ENCODE results near the gene ZNF207.
"Not testable (repeated sequence)": the region's sequence is repeated elsewhere in the genome, so short reads cannot be mapped to it uniquely, and the experiment has no call there.

The ZNF207 gene

DNA sequence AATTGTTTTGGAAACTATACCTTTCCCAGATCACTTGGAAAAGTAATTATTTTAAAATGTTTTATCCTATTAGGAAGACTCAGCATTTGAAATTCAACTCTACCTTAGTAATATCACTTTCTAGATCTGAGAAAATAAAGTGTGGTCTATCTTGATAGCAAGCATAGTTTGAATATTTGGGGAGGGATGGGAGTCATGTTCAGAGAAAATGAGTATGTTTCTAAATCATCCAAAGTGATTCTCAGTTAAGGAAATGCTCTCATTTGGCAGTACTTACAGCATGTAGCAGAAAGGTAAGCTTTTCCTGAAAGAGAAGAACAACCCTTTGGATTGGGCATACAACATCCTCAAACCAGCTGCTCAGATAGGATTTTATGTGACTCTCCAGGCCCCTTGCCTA, 14.9 kb upstream of the ZNF207 start:
- DNase-seq (ENCODE audit: low read depth, low spot score): no peak

GRCh38 chr17:32335687-32336086, 14.3 kb upstream of the ZNF207 start:
- no peak for DNase-seq (ENCODE audit: low read depth, low spot score)

- DNase-seq (ENCODE audit: low read depth, low spot score): no peak
Measured at GRCh38 chr17:32341141-32341856, 8.7 kb upstream of the ZNF207 start.

GRCh38 chr17:32341857-32342602, 7.9 kb upstream of the ZNF207 start, which contains the start of gene C17orf75:
TSS of gene C17orf75 (minus strand) at chr17:32342173. CDS start at chr17:32342139, 34 bp downstream.
- DNase-seq (ENCODE audit: low read depth, low spot score): peak; percentile 22

DNA sequence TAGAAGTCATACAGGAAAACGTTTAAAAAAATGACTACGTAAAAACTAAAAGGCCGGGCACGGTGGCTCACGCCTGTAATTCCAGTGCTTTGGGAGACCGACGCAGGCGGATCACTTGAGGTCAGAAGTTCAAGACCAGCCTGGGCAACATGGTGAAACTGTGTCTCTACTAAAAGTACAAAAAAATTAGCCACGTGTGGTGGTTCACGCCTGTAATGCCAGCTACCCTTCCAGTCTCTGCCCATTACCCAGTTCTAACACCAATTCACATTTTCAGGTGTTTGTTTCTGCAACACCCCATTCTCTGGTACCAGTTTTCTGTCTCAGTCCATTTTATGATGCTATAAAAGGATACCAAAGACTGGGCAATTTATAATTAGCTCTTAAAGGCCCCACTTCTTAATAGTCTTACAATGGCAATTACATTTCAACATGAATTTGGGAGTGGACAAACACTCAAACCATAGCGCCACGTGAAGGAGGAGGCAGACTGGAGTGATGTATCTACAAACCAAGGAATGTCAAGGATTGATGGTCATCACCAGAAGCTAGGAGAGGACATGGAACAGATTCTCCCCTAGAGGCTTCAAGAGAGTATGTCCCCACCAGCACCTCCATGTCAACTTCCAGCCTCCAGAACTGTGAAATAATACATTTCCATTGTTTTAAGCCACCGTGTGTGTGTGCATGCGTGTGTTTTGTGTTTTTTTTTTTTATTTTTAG, 7.2 kb upstream of the ZNF207 start:
- DNase-seq (ENCODE audit: low read depth, low spot score): no peak

- no peak for DNase-seq (ENCODE audit: low read depth, low spot score)
Measured at GRCh38 chr17:32345951-32346600, 3.9 kb upstream of the ZNF207 start.

DNA sequence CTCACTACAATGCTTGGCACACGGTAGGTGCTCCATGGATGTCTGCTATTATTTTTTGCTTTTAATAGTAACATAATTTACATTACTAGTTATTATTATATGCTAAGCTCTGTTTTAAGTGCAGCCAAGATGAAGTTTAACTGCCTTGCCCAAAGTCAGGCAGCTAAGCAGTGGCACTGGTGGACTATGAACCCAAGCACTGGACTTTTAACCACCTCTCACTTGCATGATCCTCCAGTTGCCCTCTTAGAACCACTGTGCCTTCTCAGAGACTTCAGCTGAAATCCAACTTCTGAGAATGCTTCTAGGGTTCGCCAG, 1.5 kb upstream of the ZNF207 start:
- DNase-seq (ENCODE audit: low read depth, low spot score): no peak

GRCh38 chr17:32349503-32349853, 479 bp upstream of the ZNF207 start:
- DNase-seq (ENCODE audit: low read depth, low spot score): peak; percentile 8

GRCh38 chr17:32350666-32351418, 885 bp downstream of the ZNF207 start:
- no peak for DNase-seq (ENCODE audit: low read depth, low spot score)

DNA sequence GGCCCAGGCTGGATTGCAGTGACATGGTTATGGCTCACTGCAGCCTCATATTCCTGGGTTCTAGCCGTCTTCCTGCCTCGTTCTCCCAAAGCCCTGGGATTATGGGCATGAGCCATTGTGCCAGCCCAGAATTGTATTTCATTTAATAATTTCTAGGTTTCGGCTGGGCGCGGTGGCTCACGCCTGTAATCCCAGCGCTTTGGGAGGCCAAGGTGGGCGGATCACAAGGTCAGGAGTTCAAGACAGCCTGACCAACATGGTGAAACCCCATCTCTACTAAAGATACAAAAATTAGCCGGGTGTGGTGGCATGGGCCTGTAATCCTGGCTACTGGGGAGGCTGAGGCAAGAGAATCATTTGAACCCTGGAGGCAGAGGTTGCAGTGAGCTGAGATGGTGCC, 2.8 kb downstream of the ZNF207 start:
- not testable (repeated sequence) for DNase-seq (ENCODE audit: low read depth, low spot score)

DNA sequence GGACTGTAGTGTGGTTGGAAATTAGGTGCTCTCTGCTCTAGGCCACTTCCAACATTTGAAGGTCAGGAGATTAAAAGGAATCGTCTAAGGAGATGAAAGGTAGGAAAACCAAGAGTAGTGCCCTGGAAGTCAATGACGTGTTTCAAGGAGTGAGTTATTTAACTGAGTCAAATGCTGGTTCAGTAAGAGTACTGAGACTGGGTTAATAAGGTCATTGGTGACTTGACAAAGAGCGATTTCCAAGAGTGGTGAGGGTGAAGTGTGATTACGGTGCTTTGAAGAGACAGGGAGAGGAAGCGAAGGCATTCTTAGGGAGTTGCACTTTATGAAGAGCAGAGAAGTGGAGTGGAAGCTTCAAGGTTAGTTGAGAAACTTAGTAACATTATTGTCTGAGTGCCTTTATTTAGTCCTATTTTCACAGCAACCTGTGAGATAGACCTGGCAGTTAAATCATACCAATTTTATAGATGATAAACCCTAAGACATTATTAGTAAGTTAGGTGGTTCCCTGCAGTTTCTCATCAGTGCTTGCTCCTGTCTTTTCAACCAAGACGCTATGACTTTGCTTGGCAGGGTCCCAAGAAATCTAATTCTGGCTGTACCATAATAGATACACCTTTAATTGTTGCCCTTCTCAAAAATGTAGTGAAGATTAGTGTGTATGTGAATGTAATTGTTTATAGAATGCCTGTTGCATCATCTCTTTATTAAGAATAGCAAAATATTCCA, 5.9 kb downstream of the ZNF207 start:
- DNase-seq (ENCODE audit: low read depth, low spot score): no peak

DNA sequence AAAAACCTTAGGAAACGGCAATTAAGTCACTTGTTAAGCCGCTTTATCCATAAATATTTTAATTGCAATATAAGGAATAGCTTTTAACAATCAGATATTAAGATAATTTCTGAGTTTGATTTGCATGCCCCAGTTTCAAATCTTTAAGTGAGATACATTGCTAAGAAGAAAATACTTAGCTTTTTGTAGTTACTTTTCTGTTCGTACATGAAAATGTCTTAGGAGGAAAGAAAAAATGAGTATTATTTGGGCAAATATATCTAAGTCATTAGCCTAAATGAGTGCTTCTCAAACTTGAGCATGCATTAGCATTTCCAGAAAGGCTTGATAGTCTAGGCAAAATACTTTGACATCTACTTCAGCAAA, 6.4 kb downstream of the ZNF207 start:
- no peak for DNase-seq (ENCODE audit: low read depth, low spot score)

GRCh38 chr17:32356750-32357149, 6.8 kb downstream of the ZNF207 start:
- no peak for DNase-seq (ENCODE audit: low read depth, low spot score)

GRCh38 chr17:32357615-32358014, 7.7 kb downstream of the ZNF207 start:
- no peak for DNase-seq (ENCODE audit: low read depth, low spot score)

GRCh38 chr17:32361270-32361669, 11.3 kb downstream of the ZNF207 start:
- no peak for DNase-seq (ENCODE audit: low read depth, low spot score)

GRCh38 chr17:32370426-32370825, 20.5 kb downstream of the ZNF207 start:
- no peak for DNase-seq (ENCODE audit: low read depth, low spot score)

- no peak for DNase-seq (ENCODE audit: low read depth, low spot score)
Measured at GRCh38 chr17:32382526-32383223, 32.7 kb downstream of the ZNF207 start.

GRCh38 chr17:32383926-32384434, 34.0 kb downstream of the ZNF207 start:
- DNase-seq (ENCODE audit: low read depth, low spot score): no peak

DNA sequence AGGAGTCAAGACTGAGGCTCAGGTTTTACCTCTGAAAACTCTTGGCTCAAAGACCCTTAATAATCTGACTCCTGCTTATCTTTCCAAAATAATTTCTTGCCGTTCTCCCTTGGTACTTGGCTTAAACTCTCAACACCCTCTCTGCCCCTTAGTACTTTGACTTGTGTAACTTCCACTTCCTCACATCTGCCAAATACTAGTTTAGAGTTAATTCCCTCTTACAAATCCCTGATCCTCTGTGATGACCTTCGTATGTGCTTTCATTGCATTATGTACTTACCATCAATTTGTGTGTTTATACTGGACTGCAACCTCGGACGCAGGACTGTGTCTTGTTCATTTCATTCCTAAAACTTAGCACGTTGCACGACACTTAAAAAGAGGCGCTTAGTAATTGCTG, 35.2 kb downstream of the ZNF207 start:
- no peak for DNase-seq (ENCODE audit: low read depth, low spot score)

GRCh38 chr17:32385971-32386370, 36.0 kb downstream of the ZNF207 start:
- no peak for DNase-seq (ENCODE audit: low read depth, low spot score)

Measured in brain pericyte (primary cell).